Hematopoietic multipotent progenitor cell treated with erythropoietin and hydrocortisone succinate and interleukin-3 and kit ligand, for 8 days (in vitro differentiated cells): ENCODE measurements around the gene ZNF70.

ENCODE experiments used
- DNase-seq: peaks from one replicate; pipeline ENCODE4 v3.0.0-alpha.2; 2015

The ZNF70 gene

DNA sequence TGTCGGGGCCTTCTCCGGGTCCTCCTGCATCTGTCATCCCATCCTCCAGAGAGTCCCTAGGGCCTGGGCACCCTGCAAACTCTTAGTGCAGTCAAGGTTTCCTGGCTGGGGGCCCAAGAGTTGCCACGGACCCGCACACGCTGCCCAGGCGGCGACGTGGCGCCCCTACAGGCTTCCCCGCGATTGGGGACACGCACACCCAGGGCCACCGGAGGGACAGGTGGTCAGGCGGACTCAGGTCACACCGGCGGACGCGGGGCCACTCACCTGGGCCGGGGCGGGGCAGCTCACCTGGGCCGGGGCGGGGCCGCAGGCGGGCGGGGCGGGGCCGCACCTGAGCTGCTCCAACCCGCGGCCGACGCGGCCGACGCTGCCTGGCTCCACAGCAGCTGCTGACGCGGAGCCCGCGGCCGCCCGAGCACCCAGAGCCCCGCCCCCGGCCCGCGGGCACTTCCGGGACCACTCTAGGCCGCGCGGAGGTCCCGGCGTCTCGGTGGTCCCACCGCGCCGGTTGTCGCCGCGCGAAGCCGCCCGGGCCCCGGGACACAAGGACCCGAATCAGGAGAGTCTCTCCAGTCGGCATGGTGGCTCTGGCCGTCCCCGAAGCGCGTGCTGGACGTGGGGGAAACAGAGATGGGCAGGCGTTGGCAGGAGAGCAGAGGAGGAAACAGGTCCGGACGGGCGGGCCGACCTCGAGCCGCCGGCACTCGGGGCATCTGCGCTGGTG lies at the start of gene ZNF70:
Gene ZNF70 (minus strand): TSS at position 399 of the 727 bp plus-strand sequence. CDS start 5,972 bp downstream, outside the sequence.
- peak; percentile 80 for DNase-seq

DNA sequence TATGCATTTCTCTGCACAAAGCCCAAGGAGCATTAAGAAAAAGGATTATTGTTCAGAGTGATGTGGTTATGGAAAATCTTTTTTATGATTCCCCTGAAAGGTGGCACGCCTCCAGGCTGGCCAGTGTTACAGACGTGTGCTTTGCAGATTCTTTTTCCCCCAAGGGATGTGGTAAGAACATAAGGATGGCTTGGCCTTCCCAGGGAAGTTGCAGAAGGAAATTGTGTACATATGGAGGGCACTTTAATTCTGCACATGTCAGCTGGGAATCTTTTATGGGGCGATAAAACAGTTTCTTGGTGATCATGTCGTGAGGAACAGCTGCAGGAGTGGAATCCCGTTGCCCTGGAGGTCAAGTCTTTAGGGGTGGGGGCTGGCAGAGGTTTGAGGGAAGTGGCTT lies 45.5 kb upstream of the ZNF70 start:
- DNase-seq, result no peak

- DNase-seq, result no peak
Observed at GRCh38 chr22:23793326-23793725, 42.4 kb upstream of the ZNF70 start.

DNA sequence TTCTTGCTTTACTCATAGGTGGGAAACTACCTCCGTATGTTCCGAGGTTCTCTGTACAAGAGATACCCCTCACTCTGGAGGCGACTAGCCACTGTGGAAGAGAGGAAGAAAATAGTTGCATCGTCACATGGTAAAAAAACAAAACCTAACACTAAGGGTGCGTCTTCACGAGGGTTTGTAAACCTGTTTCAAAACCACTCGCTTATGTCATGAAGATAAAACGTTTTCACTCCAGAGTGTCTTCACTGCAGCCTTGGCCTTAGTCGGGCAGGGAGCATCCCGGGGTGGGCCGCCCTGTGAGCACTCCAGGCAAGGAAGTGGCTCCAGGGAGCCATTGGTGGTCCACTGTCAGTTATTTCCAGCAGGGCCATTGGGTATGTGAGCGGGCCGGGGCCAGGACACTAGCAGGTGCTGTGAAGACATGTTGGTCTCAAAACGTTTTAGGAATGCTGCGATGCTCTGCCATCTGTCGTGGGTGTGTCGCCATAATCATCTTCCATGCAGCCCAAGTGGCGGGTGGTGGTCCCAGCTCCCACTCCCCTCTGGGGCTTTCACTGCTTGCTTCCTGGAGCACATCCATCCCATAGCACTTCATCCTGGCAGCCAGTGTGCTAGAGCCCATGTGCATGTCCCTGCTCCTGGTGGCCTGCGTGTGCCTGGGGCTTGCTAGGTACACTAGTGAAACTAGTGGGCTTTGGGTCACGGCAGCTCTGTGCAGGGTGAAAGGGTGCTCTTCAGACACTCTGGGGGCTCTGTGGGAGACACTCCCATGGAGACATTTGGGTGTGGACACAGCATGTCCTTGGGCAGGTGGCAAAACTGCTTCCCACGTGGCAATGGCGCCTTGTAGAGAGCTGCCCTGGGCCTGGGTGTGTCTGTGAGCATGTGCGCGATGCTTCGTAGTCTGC lies 41.1 kb upstream of the ZNF70 start:
- DNase-seq, result no peak

GRCh38 chr22:23790819-23791737 lies 40.2 kb upstream of the ZNF70 start:
- no peak for DNase-seq

DNA sequence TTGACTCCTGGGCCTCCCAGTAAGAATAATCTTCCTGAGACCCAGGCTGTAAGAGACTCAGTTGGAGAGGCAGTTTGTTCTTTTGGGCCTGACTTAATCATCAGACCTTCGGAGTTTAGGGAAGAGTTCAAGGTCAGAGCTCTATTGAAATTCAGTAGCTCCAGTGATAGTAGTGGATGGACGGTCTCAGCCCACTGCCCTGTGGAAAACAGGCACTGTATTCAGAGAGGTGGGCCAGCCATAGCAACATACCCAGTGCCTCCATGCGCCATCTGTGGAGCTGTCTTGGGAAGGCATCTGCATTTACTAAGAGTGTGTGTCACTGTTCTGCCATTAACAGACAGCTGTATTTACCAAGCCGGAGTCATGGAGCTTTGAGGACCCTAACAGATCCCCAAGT lies 38.7 kb upstream of the ZNF70 start:
- DNase-seq, result no peak

DNA sequence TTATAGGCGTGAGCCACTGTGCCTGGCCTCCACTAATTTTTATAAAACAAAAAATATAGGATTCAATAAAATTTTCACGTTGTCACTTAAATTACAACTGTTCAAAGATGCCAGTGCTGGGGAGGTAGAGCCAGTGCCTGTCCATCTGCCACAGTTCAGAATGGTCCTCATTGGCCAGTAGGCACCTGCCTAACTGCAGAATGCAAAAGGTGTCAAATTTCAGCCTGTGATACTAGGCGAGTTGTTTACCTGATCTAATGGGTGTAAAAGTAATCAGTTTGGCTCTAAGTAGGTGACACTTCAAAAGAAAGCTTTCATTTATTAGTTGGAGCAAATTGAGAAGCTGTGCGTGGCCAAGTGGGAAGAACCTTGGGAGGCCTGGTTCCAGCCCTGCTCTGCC lies 38.2 kb upstream of the ZNF70 start:
- DNase-seq, result no peak

GRCh38 chr22:23787910-23788309 lies 37.0 kb upstream of the ZNF70 start:
- no peak for DNase-seq

DNA sequence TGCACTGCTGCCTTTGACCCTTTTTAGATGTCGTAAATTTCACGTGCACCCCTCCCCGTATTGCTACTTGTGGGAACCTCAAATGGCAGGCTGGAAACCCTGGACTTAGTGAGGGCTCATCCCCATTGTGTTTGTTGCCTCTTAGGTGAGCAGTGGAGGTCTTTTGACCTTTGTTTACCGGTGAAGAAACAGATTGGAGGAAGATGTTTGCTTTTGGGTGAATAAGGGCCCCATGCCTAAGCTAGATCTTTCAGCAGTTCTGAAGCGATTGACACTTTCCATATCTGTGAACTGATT lies 36.6 kb upstream of the ZNF70 start:
- DNase-seq, result no peak

- peak; percentile 89 for DNase-seq
Observed at GRCh38 chr22:23786752-23787599, 36.1 kb upstream of the ZNF70 start, which contains the start of gene SMARCB1. Gene SMARCB1 (plus strand): TSS chr22:23786966. CDS start chr22:23787170, 204 bp downstream.

GRCh38 chr22:23786261-23786710 lies 35.4 kb upstream of the ZNF70 start:
- DNase-seq, result no peak

- peak; percentile 51 for DNase-seq
Observed at GRCh38 chr22:23784215-23784732, 33.4 kb upstream of the ZNF70 start.

DNA sequence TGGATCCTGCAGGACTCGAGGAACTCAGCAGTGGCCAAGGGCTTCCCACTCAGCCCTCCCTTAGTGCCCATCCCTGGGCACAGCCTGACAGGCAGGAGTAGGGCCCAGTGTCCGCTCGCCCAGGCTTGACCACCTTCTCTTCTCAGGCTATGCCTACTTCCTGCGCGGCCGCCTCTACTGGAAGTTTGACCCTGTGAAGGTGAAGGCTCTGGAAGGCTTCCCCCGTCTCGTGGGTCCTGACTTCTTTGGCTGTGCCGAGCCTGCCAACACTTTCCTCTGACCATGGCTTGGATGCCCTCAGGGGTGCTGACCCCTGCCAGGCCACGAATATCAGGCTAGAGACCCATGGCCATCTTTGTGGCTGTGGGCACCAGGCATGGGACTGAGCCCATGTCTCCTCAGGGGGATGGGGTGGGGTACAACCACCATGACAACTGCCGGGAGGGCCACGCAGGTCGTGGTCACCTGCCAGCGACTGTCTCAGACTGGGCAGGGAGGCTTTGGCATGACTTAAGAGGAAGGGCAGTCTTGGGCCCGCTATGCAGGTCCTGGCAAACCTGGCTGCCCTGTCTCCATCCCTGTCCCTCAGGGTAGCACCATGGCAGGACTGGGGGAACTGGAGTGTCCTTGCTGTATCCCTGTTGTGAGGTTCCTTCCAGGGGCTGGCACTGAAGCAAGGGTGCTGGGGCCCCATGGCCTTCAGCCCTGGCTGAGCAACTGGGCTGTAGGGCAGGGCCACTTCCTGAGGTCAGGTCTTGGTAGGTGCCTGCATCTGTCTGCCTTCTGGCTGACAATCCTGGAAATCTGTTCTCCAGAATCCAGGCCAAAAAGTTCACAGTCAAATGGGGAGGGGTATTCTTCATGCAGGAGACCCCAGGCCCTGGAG lies 32.6 kb upstream of the ZNF70 start:
- DNase-seq, result no peak

- no peak for DNase-seq
Observed at GRCh38 chr22:23782703-23783102, 31.8 kb upstream of the ZNF70 start.

GRCh38 chr22:23782252-23782651 lies 31.3 kb upstream of the ZNF70 start:
- no peak for DNase-seq

- DNase-seq, result no peak
Observed at GRCh38 chr22:23781511-23782183, 30.7 kb upstream of the ZNF70 start.

- no peak for DNase-seq
Observed at GRCh38 chr22:23781065-23781464, 30.2 kb upstream of the ZNF70 start.

DNA sequence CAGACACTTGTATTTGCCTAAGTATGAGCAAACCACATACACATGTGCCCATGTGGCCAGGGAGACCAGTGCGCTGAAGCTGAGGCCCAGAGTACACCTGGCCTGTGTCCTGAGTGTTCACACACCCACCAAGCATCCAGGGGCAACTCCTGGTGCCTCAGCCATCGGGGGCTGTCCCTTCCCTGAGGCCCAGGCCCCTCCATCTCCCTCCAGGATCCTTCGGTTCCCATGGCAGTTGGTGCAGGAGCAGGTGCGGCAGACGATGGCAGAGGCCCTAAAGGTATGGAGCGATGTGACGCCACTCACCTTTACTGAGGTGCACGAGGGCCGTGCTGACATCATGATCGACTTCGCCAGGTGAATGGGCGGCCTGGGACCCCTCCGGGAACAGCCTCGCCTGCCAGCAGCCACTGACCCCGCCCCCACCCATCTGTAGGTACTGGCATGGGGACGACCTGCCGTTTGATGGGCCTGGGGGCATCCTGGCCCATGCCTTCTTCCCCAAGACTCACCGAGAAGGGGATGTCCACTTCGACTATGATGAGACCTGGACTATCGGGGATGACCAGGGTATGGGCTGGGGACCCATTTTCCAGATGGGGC lies 29.3 kb upstream of the ZNF70 start:
- DNase-seq, result no peak

DNA sequence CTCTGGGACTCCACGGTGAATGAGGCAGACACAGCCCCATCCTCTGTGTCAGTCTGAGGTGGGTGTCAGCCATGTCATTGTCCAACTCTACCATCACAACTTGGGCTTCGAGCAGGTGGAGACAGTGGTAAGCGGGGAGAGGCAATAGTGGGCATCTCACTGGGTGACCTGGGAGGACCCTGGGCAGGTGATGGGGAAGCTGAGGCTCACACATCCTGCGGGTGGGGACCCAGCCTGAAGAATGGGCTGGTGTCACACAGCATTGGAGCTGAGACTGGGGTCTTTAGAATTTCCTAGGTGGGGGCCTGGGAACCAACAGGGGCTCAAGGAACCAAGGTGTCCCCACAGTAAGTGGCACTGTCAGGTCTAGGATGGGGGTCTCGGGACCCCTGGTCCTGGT lies 28.8 kb upstream of the ZNF70 start:
- DNase-seq, result no peak

DNA sequence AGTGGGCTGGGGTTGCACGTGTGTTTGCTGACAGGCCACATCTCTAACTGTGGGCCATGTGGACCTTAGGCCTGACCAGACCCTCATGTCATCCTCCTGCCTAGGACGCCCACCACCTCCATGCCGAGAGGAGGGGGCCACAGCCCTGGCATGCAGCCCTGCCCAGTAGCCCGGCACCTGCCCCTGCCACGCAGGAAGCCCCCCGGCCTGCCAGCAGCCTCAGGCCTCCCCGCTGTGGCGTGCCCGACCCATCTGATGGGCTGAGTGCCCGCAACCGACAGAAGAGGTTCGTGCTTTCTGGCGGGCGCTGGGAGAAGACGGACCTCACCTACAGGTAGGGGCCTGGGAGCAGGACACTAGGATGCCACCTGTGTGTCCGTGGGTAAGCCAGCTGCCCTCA lies 28.2 kb upstream of the ZNF70 start:
- no peak for DNase-seq
